K562 (cell line): Measurements from ENCODE around the gene IFFO2. TPM values are rescaled to one million over a fixed set of nuclear protein-coding genes. Genes with fewer than 3 reads are reported as not detected.

ENCODE experiments used
- BHLHE40 ChIP-seq: IDR thresholded peaks from 2 replicates; pipeline ENCODE4 v1.6.1; 2011; ENCODE audit warnings: low read length, improper control_type of control experiment
- FOXA3 ChIP-seq, 2 experiments: fragments of 450-650 bp in 1 of 2; sonication (generic) in 1 of 2; formaldehyde crosslinking; IDR thresholded peaks in 1 of 2; conservative IDR thresholded peaks in 1 of 2; 2 replicates each; pipeline versions ENCODE4 v1.4.0 to v1.8.0; 2020 to 2022; ENCODE audit warnings: mild to moderate bottlenecking in 2 of 2, missing genetic modification reagents in 1 of 2
- GATAD2A ChIP-seq: fragments of 450-650 bp; IDR thresholded peaks from 2 replicates; pipeline ENCODE4 v1.6.1; 2017
- IRF2 ChIP-seq: sonication (generic); formaldehyde crosslinking; IDR thresholded peaks from 2 replicates; pipeline ENCODE4 v1.8.1; 2022; ENCODE audit warnings: mild to moderate bottlenecking, missing genetic modification reagents
- MAFK ChIP-seq: IDR thresholded peaks from 2 replicates; pipeline ENCODE4 v1.6.1; 2011; ENCODE audit warnings: low read length, improper control_type of control experiment
- MCM5 ChIP-seq: fragments of 450-650 bp; IDR thresholded peaks from 2 replicates; pipeline ENCODE4 v1.6.1; 2016; ENCODE audit warnings: low read depth
- RAD21 ChIP-seq, 2 experiments: fragments of 250-450 bp in 1 of 2; fragments of 450-650 bp in 1 of 2; sonication (Bioruptor Pico) in 1 of 2; formaldehyde crosslinking in 1 of 2; IDR thresholded peaks in 1 of 2; conservative IDR thresholded peaks in 1 of 2; 2 replicates each; pipeline versions ENCODE4 v1.4.0 to v1.8.0; 2020 to 2022; ENCODE audit warnings: mild to moderate bottlenecking in 2 of 2, moderate library complexity in 1 of 2
- RBM39 ChIP-seq: fragments of 200-400 bp; formaldehyde crosslinking; optimal IDR thresholded peaks from 2 replicates; pipeline ENCODE3; 2018; ENCODE audit warnings: low read depth, low read length
- SIRT6 ChIP-seq: IDR thresholded peaks from one replicate; pipeline ENCODE4 v1.6.1; 2012; ENCODE audit warnings: low read depth, mild to moderate bottlenecking, control low read depth, inconsistent platforms, low read length, moderate library complexity
- SOX6 ChIP-seq: fragments of 450-650 bp; IDR thresholded peaks from 2 replicates; pipeline ENCODE4 v1.6.1; 2014; ENCODE audit warnings: mild to moderate bottlenecking
- SPI1 ChIP-seq: IDR thresholded peaks from 2 replicates; pipeline ENCODE4 v1.6.1; 2011; ENCODE audit warnings: low read depth, low read length, control low read depth, borderline replicate concordance
- TAF15 ChIP-seq: fragments of 200-400 bp; formaldehyde crosslinking; IDR thresholded peaks from 2 replicates; pipeline ENCODE4 v1.6.1; 2017; ENCODE audit warnings: mild to moderate bottlenecking, low read depth, low read length, moderate library complexity
- TEAD4 ChIP-seq, 2 experiments: sonication (generic) in 1 of 2; formaldehyde crosslinking in 1 of 2; IDR thresholded peaks; 2 replicates each; pipeline versions ENCODE4 v1.6.1 to v1.8.0; 2012 to 2022; ENCODE audit warnings: borderline replicate concordance in 1 of 2, inconsistent platforms in 1 of 2, low read length in 1 of 2, mild to moderate bottlenecking in 1 of 2, missing genetic modification reagents in 1 of 2
- ZNF134 ChIP-seq: fragments of 250-450 bp; sonication (Bioruptor Pico); conservative IDR thresholded peaks from 2 replicates; pipeline ENCODE4 v1.4.0; 2020
- ZNF165 ChIP-seq: fragments of 250-450 bp; sonication (Bioruptor Pico); IDR thresholded peaks from 2 replicates; pipeline ENCODE4 v1.4.0; 2020; ENCODE audit warnings: borderline replicate concordance
- ZNF76 ChIP-seq: fragments of 250-450 bp; sonication (Bioruptor Pico); IDR thresholded peaks from 2 replicates; pipeline ENCODE4 v1.4.0; 2020; ENCODE audit warnings: mild to moderate bottlenecking, moderate library complexity, borderline replicate concordance
- ZNF785 ChIP-seq: fragments of 250-450 bp; sonication (Bioruptor Pico); IDR thresholded peaks from 2 replicates; pipeline ENCODE4 v1.4.0; 2020; ENCODE audit warnings: mild to moderate bottlenecking
- polyA plus RNA-seq, 8 experiments: library from polyadenylated mRNA; depleted of rRNA in 4 of 8; stranded (reverse) in 5 of 8; unstranded in 3 of 8; fragments of >200 nt; fragmentation: Nextera tagmentation in 2 of 8; fragmentation: Illumina TruSeq in 1 of 8; extraction: Ambion mirVana in 2 of 8; extraction: Trizol in 1 of 8; gene quantifications; 2 replicates each; pipeline versions ENCODE4 v1.2.1 to v1.2.3, GENCODE V29; 2011 to 2014; ENCODE audit warnings: inconsistent platforms in 1 of 8, missing spikeins in 1 of 8
- total RNA-seq, 7 experiments: library from RNA; depleted of rRNA in 6 of 7; stranded (reverse); fragments of >200 nt in 6 of 7; fragmentation: Illumina TruSeq in 2 of 7; extraction: Trizol in 2 of 7; gene quantifications; 2 replicates each; pipeline versions ENCODE4 v1.2.1 to v1.2.3, GENCODE V29; 2011 to 2021; ENCODE audit warnings: low replicate concordance in 1 of 7
- TF ChIP-seq, protein P1 (sequence below): fragments of 450-650 bp; IDR thresholded peaks from 2 replicates; pipeline ENCODE4 v1.6.1; 2017; ENCODE audit warnings: antibody characterized with exemption
- TF ChIP-seq, protein P2 (sequence below): fragments of 250-450 bp; sonication (Bioruptor Pico); IDR thresholded peaks from 2 replicates; pipeline ENCODE4 v1.4.0; 2020; ENCODE audit warnings: borderline replicate concordance
- TF ChIP-seq, protein P3 (sequence below), 2 experiments: fragments of 450-650 bp; IDR thresholded peaks; 2 replicates each; pipeline ENCODE4 v1.6.1; 2016
- TF ChIP-seq, protein P4 (sequence below): IDR thresholded peaks from 2 replicates; pipeline ENCODE4 v1.6.1; 2012; ENCODE audit warnings: low read depth, low read length, improper control_type of control experiment, borderline replicate concordance

The IFFO2 gene
- total and polyA plus RNA-seq, 9 of the 15 experiments (the other 6 are each of a cell fraction or from before 2014, with no cell fraction given): 0.15 to 1.0 (median 0.44) TPM; not detected in 2

DNA sequence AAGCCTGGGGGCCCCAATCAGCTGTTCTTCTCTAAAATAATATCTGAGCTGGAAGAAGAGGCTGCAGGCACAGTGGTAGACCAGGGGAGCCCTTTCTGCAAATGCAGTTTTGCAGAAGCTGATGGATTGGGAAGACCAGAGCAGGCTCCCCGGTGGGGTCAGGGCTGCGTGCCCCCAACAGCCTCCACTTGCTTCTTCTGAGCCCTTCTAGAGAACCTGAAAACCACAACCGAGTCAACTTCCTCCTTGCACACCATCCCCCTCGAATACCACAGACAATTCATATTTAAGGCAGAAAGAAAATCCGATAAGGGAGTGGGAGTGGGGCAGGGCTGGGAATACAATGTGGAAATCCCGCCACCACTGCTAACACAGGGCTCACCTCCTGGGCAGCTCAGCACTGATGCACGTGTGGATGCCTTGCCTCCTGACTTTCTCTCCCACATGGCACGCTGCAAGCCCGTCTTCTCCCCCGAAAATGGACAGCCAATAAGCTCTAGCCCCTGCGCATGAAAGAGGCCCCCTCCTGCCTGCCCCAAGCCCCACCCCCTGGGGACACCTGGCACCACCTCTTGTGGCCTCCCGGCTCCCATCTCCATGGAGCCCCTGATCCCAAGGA is 28.7 kb downstream of the IFFO2 start (continued):
- 0 out of 2 replicates have a peak, but pooled peaks have one; percentile 5 for TF ChIP-seq SPI1
- no peak for TF ChIP-seq MAFK
- no peak for TF ChIP-seq RBM39
- TF ChIP-seq ZNF76 (CRISPR knock-in tag): no peak
- TF ChIP-seq MCM5: no peak
- 0 out of 4 replicates have a peak, but pooled peaks of 1 of the 2 experiments have one; percentile 6 for TF ChIP-seq RAD21 (CRISPR knock-in tag; conservative IDR thresholded peaks at IDR 0.05 in 1 of 2, IDR thresholded peaks at IDR 0.05 in 1 of 2)
- TF ChIP-seq ZNF165 (CRISPR knock-in tag): no peak
- TF ChIP-seq BHLHE40: peak; percentile 50
- TF ChIP-seq, protein P1, sequence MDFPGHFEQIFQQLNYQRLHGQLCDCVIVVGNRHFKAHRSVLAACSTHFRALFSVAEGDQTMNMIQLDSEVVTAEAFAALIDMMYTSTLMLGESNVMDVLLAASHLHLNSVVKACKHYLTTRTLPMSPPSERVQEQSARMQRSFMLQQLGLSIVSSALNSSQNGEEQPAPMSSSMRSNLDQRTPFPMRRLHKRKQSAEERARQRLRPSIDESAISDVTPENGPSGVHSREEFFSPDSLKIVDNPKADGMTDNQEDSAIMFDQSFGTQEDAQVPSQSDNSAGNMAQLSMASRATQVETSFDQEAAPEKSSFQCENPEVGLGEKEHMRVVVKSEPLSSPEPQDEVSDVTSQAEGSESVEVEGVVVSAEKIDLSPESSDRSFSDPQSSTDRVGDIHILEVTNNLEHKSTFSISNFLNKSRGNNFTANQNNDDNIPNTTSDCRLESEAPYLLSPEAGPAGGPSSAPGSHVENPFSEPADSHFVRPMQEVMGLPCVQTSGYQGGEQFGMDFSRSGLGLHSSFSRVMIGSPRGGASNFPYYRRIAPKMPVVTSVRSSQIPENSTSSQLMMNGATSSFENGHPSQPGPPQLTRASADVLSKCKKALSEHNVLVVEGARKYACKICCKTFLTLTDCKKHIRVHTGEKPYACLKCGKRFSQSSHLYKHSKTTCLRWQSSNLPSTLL: no peak
- TF ChIP-seq, protein P2, sequence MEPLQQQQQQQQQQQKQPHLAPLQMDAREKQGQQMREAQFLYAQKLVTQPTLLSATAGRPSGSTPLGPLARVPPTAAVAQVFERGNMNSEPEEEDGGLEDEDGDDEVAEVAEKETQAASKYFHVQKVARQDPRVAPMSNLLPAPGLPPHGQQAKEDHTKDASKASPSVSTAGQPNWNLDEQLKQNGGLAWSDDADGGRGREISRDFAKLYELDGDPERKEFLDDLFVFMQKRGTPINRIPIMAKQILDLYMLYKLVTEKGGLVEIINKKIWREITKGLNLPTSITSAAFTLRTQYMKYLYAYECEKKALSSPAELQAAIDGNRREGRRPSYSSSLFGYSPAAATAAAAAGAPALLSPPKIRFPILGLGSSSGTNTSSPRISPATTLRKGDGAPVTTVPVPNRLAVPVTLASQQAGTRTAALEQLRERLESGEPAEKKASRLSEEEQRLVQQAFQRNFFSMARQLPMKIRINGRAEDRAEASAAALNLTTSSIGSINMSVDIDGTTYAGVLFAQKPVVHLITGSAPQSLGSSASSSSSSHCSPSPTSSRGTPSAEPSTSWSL: no peak
- TF ChIP-seq TAF15: no peak
- no peak for TF ChIP-seq SIRT6
- TF ChIP-seq, protein P3, sequence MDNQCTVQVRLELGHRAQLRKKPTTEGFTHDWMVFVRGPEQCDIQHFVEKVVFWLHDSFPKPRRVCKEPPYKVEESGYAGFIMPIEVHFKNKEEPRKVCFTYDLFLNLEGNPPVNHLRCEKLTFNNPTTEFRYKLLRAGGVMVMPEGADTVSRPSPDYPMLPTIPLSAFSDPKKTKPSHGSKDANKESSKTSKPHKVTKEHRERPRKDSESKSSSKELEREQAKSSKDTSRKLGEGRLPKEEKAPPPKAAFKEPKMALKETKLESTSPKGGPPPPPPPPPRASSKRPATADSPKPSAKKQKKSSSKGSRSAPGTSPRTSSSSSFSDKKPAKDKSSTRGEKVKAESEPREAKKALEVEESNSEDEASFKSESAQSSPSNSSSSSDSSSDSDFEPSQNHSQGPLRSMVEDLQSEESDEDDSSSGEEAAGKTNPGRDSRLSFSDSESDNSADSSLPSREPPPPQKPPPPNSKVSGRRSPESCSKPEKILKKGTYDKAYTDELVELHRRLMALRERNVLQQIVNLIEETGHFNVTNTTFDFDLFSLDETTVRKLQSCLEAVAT (IDR thresholded peaks at IDR 0.05): 0 out of 4 replicates have a peak, but pooled peaks of 1 of the 2 experiments have one; percentile 22
- peak in 1 of 2 experiments; percentile 49; a peak in 2 of 4 replicates for TF ChIP-seq FOXA3 (CRISPR knock-in tag; conservative IDR thresholded peaks at IDR 0.05 in 1 of 2, IDR thresholded peaks at IDR 0.05 in 1 of 2)
- TF ChIP-seq ZNF785 (CRISPR knock-in tag): no peak
- TF ChIP-seq, protein P4, sequence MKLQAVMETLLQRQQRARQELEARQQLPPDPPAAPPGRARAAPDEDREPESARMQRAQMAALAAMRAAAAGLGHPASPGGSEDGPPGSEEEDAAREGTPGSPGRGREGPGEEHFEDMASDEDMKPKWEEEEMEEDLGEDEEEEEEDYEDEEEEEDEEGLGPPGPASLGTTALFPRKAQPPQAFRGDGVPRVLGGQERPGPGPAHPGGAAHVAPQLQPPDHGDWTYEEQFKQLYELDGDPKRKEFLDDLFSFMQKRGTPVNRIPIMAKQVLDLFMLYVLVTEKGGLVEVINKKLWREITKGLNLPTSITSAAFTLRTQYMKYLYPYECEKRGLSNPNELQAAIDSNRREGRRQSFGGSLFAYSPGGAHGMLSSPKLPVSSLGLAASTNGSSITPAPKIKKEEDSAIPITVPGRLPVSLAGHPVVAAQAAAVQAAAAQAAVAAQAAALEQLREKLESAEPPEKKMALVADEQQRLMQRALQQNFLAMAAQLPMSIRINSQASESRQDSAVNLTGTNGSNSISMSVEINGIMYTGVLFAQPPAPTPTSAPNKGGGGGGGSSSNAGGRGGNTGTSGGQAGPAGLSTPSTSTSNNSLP: no peak
- no peak for TF ChIP-seq IRF2 (CRISPR knock-in tag)
- no peak for TF ChIP-seq GATAD2A
- peak; percentile 30; the same call in 1 of the 2 replicates for TF ChIP-seq TEAD4 (IDR thresholded peaks at IDR 0.05; ENCODE audit: low read length)
- TF ChIP-seq TEAD4 (CRISPR knock-in tag; IDR thresholded peaks at IDR 0.05; ENCODE audit: borderline replicate concordance): no peak
- peak; percentile 66 for TF ChIP-seq SOX6
- peak; percentile 93 for TF ChIP-seq ZNF134 (CRISPR knock-in tag)
